Smooth muscle cell (in vitro differentiated cells): ENCODE results near the gene CILP. TPM values are rescaled to one million over a fixed set of nuclear protein-coding genes. Genes with fewer than 3 reads are reported as not detected.
"Not testable (repeated sequence)": the region's sequence is repeated elsewhere in the genome, so short reads cannot be mapped to it uniquely, and the experiment has no call there.

ENCODE experiments used
- DNase-seq: peaks from one replicate; lab custom pipeline; 2025; ENCODE audit not compliant: unreplicated experiment; lab: John Stamatoyannopoulos, UW
- H2AFZ ChIP-seq: fragments of 200-600 bp; sonication (generic); 2 replicates; pipeline ENCODE4 v1.6.0; 2016; ENCODE audit warnings: antibody characterized with exemption, low read depth, mild to moderate bottlenecking
- H3F3A ChIP-seq: fragments of 200-600 bp; sonication (generic); 2 replicates; pipeline ENCODE4 v1.6.0; 2017; ENCODE audit warnings: antibody characterized with exemption, low read depth
- H3K27ac ChIP-seq: fragments of 200-600 bp; sonication (generic); 2 replicates; pipeline ENCODE4 v1.5.1; 2016; ENCODE audit warnings: low read depth, mild to moderate bottlenecking
- H3K27me3 ChIP-seq: fragments of 200-600 bp; sonication (generic); 2 replicates; pipeline ENCODE4 v1.6.1; 2016; ENCODE audit warnings: low read depth, mild to moderate bottlenecking
- H3K36me3 ChIP-seq: fragments of 200-600 bp; sonication (generic); 2 replicates; pipeline ENCODE4 v1.5.1; 2016; ENCODE audit warnings: low read depth
- H3K4me1 ChIP-seq: fragments of 200-600 bp; sonication (generic); 2 replicates; pipeline ENCODE4 v1.5.1; 2016; ENCODE audit warnings: low read depth
- H3K4me2 ChIP-seq: fragments of 200-600 bp; sonication (generic); 2 replicates; pipeline ENCODE4 v1.6.0; 2016; ENCODE audit warnings: mild to moderate bottlenecking
- H3K4me3 ChIP-seq: fragments of 200-600 bp; sonication (generic); 2 replicates; pipeline ENCODE4 v1.5.1; 2016; ENCODE audit warnings: mild to moderate bottlenecking
- H3K79me2 ChIP-seq: fragments of 200-600 bp; sonication (generic); 2 replicates; pipeline ENCODE4 v1.6.0; 2016; ENCODE audit warnings: low read depth, mild to moderate bottlenecking
- H3K9ac ChIP-seq: fragments of 200-600 bp; sonication (generic); 2 replicates; pipeline ENCODE4 v1.6.0; 2016; ENCODE audit warnings: low read depth
- H3K9me3 ChIP-seq: fragments of 200-600 bp; sonication (generic); replicated peaks from 2 replicates; pipeline ENCODE4 v1.5.1; 2016; ENCODE audit warnings: low read depth
- H4K20me1 ChIP-seq: fragments of 200-600 bp; sonication (generic); 2 replicates; pipeline ENCODE4 v1.6.0; 2016; ENCODE audit warnings: low read depth
- CTCF ChIP-seq: fragments of 200-600 bp; sonication (generic); IDR thresholded peaks from 2 replicates; pipeline ENCODE4 v1.5.1; 2017; ENCODE audit warnings: borderline replicate concordance, mild to moderate bottlenecking, antibody characterized with exemption; ENCODE audit not compliant: insufficient read depth, poor library complexity, severe bottlenecking
- WGBS: methylation state at CpG from one replicate; pipeline ENCODE4 v1.1.7; 2016; ENCODE audit warnings: low lambda C conversion rate; 5-methylcytosine and 5-hydroxymethylcytosine counted together
- polyA plus RNA-seq: library from polyadenylated mRNA; unstranded; fragments of >200 nt; fragmentation: Nextera tagmentation; extraction: Ambion mirVana; gene quantifications from 2 replicates; pipeline ENCODE4 v1.2.1, GENCODE V29; 2016
- total RNA-seq: library from RNA; depleted of rRNA; stranded (reverse); fragments of >200 nt; gene quantifications from 2 replicates; pipeline ENCODE4 v1.2.3, GENCODE V29; 2014

The CILP gene
- total and polyA plus RNA-seq, 2 experiments from 2014 or later, result 84.4 to 125 TPM

GRCh38 chr15:65189102-65189740, 22.1 kb downstream of the CILP start:
- H3K4me1 ChIP-seq, result peaks cover 7% of the 10 kb centered on the region
- WGBS, result 16% methylated on average over 3 of the region's 3 CpGs
- no peaks in the 10 kb centered on the region for H3F3A ChIP-seq
- H3K9ac ChIP-seq, result no peak overlapping the region
- H3K4me3 ChIP-seq, result no peak overlapping the region
- no peak overlapping the region for H3K27ac ChIP-seq
- TF ChIP-seq CTCF, result peak; percentile 79
- H3K27me3 ChIP-seq, result no peaks in the 10 kb centered on the region
- H2AFZ ChIP-seq, result peak overlapping the region; percentile 34
- no peaks in the 10 kb centered on the region for H4K20me1 ChIP-seq
- H3K4me2 ChIP-seq, result peak overlapping the region; percentile 6
- H3K9me3 ChIP-seq, result no peaks in the 10 kb centered on the region
- no peaks in the 10 kb centered on the region for H3K36me3 ChIP-seq
- no peak for DNase-seq
- H3K79me2 ChIP-seq, result peaks cover 6% of the 10 kb centered on the region

GRCh38 chr15:65188472-65188871, 22.8 kb downstream of the CILP start:
- H3K4me3 ChIP-seq, H3K4me1 ChIP-seq, DNase-seq, H3K27me3 ChIP-seq, H3K9ac ChIP-seq, H3K27ac ChIP-seq, H2AFZ ChIP-seq, H3K36me3 ChIP-seq, H4K20me1 ChIP-seq, H3K4me2 ChIP-seq, H3K9me3 ChIP-seq, H3F3A ChIP-seq: not testable (repeated sequence)
- peaks cover 13% of the 10 kb centered on the region for H3K79me2 ChIP-seq
- 93% methylated on average over 9 of the region's 9 CpGs for WGBS

GRCh38 chr15:65184868-65185717, 26.2 kb downstream of the CILP start, which contains the start of gene CLPX:
CLPX (minus strand) TSS chr15:65185342; CDS start chr15:65185153, 189 bp downstream.
- TF ChIP-seq CTCF, result no peak

GRCh38 chr15:65184305-65184867, 26.9 kb downstream of the CILP start:
- H3K36me3 ChIP-seq, result peaks cover 8% of the 10 kb centered on the region
- no peak for TF ChIP-seq CTCF
- H4K20me1 ChIP-seq, result peaks cover 36% of the 10 kb centered on the region
- H3F3A ChIP-seq, result peaks cover 3% of the 10 kb centered on the region
- peaks cover 9% of the 10 kb centered on the region for H3K4me1 ChIP-seq
- H3K27me3 ChIP-seq, result no peaks in the 10 kb centered on the region
- H3K27ac ChIP-seq, result peak overlapping the region; percentile 89
- H3K9ac ChIP-seq, result peak overlapping the region; percentile 92
- peak overlapping the region; percentile 79 for H3K4me3 ChIP-seq
- peak; percentile 51 for DNase-seq
- WGBS, result under 1% methylated on average over 33 of the region's 33 CpGs
- H3K79me2 ChIP-seq, result peaks cover 54% of the 10 kb centered on the region
- H2AFZ ChIP-seq, result peak overlapping the region; percentile 88
- H3K4me2 ChIP-seq, result peak overlapping the region; percentile 92
- H3K9me3 ChIP-seq, result no peaks in the 10 kb centered on the region

More at GRCh38 chr15:65184868-65185717, 26.2 kb downstream of the CILP start, which contains the start of gene CLPX:
- peak within 1 kb of the TSS; percentile 79 for H3K4me3 ChIP-seq
- peak within 1 kb of the TSS; percentile 92 for H3K9ac ChIP-seq
- peak within 1 kb of the TSS; percentile 92 for H3K4me2 ChIP-seq
- H3K4me1 ChIP-seq, result peaks cover 15% of the 10 kb centered on the region
- peaks cover under 1% of the 10 kb centered on the region for H3F3A ChIP-seq
- peak; percentile 72 for DNase-seq
- H3K9me3 ChIP-seq, result no peaks in the 10 kb centered on the region
- 1% methylated on average over 39 of the region's 70 CpGs for WGBS
- H2AFZ ChIP-seq, result peak within 1 kb of the TSS; percentile 88
- peak within 1 kb of the TSS; percentile 89 for H3K27ac ChIP-seq
- H3K27me3 ChIP-seq, result no peaks in the 10 kb centered on the region
- H3K36me3 ChIP-seq, result peaks cover under 1% of the 10 kb centered on the region
- peaks cover 29% of the 10 kb centered on the region for H4K20me1 ChIP-seq
- peaks cover 47% of the 10 kb centered on the region for H3K79me2 ChIP-seq
